Measurements from ENCODE around the gene GSK3A. TPM values are rescaled to one million over a fixed set of nuclear protein-coding genes. Genes with fewer than 3 reads are reported as not detected.

The GSK3A gene
- polyA plus RNA-seq, 2 donors = 32.9 TPM

GRCh38 chr19:42197375-42197817, 45.0 kb downstream of the GSK3A start:
- Histone ChIP-seq H3K27ac (ENCODE audit: low read depth in 2 of 2, low read length in 1 of 2) (peak overlapping the region in 1 of 2 donors; percentile 45), H3K4me1 (ENCODE audit: control insufficient read depth in 2 of 2, insufficient read depth in 2 of 2, low read length in 1 of 2) (peaks cover 6 to 32% of the 10 kb centered on the region in 2 donors), H3K27me3 (ENCODE audit: control insufficient read depth in 1 of 2, insufficient read depth in 2 of 2, low read length in 2 of 2) (no peaks in the 10 kb centered on the region), H3K4me3 (ENCODE audit: low read depth in 1 of 2, low read length in 2 of 2) (no peak overlapping the region), H3K9me3 (ENCODE audit: control insufficient read depth in 2 of 2, insufficient read depth in 1 of 2, low read depth in 1 of 2, low read length in 1 of 2) (no peaks in the 10 kb centered on the region), H3K36me3 (ENCODE audit: control insufficient read depth in 2 of 2, insufficient read depth in 2 of 2, low read length in 1 of 2) (peaks cover 6 to 27% of the 10 kb centered on the region in 2 donors)
- WGBS, 2 donors = 39 to 41% methylated on average over 5 of the region's 5 CpGs

- H3K4me3 ChIP-seq (ENCODE audit: low read depth in 1 of 2, low read length in 2 of 2) = no peak overlapping the region
- no peaks in the 10 kb centered on the region for H3K9me3 ChIP-seq (ENCODE audit: control insufficient read depth in 2 of 2, insufficient read depth in 1 of 2, low read depth in 1 of 2, low read length in 1 of 2)
- H3K36me3 ChIP-seq (ENCODE audit: control insufficient read depth in 2 of 2, insufficient read depth in 2 of 2, low read length in 1 of 2) = peaks cover 6 to 21% of the 10 kb centered on the region in 2 donors
- WGBS, 2 donors = 90 to 91% methylated on average over 47 of the region's 47 CpGs
- H3K4me1 ChIP-seq (ENCODE audit: control insufficient read depth in 2 of 2, insufficient read depth in 2 of 2, low read length in 1 of 2) = peaks cover 8 to 32% of the 10 kb centered on the region in 2 donors
- H3K27ac ChIP-seq (ENCODE audit: low read depth in 2 of 2, low read length in 1 of 2) = no peak overlapping the region
- H3K27me3 ChIP-seq (ENCODE audit: control insufficient read depth in 1 of 2, insufficient read depth in 2 of 2, low read length in 2 of 2) = no peaks in the 10 kb centered on the region
Observed at GRCh38 chr19:42196011-42197001, 46.1 kb downstream of the GSK3A start.

GRCh38 chr19:42193706-42194105, 48.7 kb downstream of the GSK3A start:
- peaks cover 3 to 13% of the 10 kb centered on the region in 2 donors for H3K4me1 ChIP-seq (ENCODE audit: control insufficient read depth in 2 of 2, insufficient read depth in 2 of 2, low read length in 1 of 2)
- H3K27me3 ChIP-seq (ENCODE audit: control insufficient read depth in 1 of 2, insufficient read depth in 2 of 2, low read length in 2 of 2) = no peaks in the 10 kb centered on the region
- 56 to 66% methylated on average over 3 of the region's 3 CpGs for WGBS, 2 donors
- peaks cover 2 to 7% of the 10 kb centered on the region in 2 donors for H3K36me3 ChIP-seq (ENCODE audit: control insufficient read depth in 2 of 2, insufficient read depth in 2 of 2, low read length in 1 of 2)
- no peaks in the 10 kb centered on the region for H3K9me3 ChIP-seq (ENCODE audit: control insufficient read depth in 2 of 2, insufficient read depth in 1 of 2, low read depth in 1 of 2, low read length in 1 of 2)
- no peak overlapping the region for H3K4me3 ChIP-seq (ENCODE audit: low read depth in 1 of 2, low read length in 2 of 2)
- H3K27ac ChIP-seq (ENCODE audit: low read depth in 2 of 2, low read length in 1 of 2) = no peak overlapping the region

DNA sequence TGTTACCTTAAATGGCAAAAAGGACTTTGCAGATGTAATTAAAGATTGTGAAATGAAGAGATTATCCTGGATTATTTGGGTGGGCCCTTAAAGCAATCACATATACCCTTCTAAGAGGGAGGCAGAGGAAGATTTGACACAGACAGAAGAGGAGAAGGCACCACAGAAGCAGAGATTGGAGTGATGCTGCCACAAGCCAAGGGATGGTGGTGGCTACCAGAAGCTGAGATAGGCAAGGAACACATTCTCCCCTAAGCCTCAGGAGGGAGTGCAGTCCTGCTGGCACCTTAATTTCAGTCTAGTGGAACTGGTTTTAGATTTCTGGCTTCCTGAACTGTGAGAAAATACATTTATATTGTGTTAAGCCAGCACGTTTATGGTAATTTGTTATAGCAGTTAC, 49.1 kb downstream of the GSK3A start:
- peak overlapping the region in 1 of 2 donors; percentile 67 for H3K27ac ChIP-seq (ENCODE audit: low read depth in 2 of 2, low read length in 1 of 2)

DNA sequence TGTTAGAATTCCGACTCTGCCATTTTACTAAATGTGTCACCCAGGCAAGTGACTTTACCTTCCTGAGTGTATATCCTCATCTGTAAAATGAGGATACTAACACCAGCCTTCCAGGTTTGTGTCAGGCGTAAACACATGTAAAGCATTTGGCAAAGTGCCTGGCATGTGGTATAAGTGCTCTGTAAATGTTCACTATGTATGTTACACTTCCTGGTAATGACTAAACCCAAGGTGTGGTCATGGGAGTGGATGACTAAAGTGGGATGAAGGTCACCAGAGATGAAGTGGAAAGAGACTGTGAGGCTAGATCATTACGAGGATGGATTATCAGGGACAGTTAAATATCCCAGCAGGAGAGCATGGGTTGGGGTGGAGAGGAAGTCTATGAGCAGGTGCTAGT, 50.5 kb downstream of the GSK3A start:
- Histone ChIP-seq H3K4me3 (ENCODE audit: low read depth in 1 of 2, low read length in 2 of 2) (no peak overlapping the region), H3K27me3 (ENCODE audit: control insufficient read depth in 1 of 2, insufficient read depth in 2 of 2, low read length in 2 of 2) (no peaks in the 10 kb centered on the region), H3K36me3 (ENCODE audit: control insufficient read depth in 2 of 2, insufficient read depth in 2 of 2, low read length in 1 of 2) (peaks cover 0 to 3% of the 10 kb centered on the region in 2 donors), H3K9me3 (ENCODE audit: control insufficient read depth in 2 of 2, insufficient read depth in 1 of 2, low read depth in 1 of 2, low read length in 1 of 2) (no peaks in the 10 kb centered on the region), H3K27ac (ENCODE audit: low read depth in 2 of 2, low read length in 1 of 2) (peak overlapping the region; percentile 26 to 71), H3K4me1 (ENCODE audit: control insufficient read depth in 2 of 2, insufficient read depth in 2 of 2, low read length in 1 of 2) (peaks cover 3 to 5% of the 10 kb centered on the region in 2 donors)
- WGBS, 2 donors = 42 to 44% methylated on average over 3 of the region's 3 CpGs

More for the DNA sequence above, 49.1 kb downstream of the GSK3A start:
- H3K4me3 ChIP-seq (ENCODE audit: low read depth in 1 of 2, low read length in 2 of 2) = no peak overlapping the region
- no peaks in the 10 kb centered on the region for H3K9me3 ChIP-seq (ENCODE audit: control insufficient read depth in 2 of 2, insufficient read depth in 1 of 2, low read depth in 1 of 2, low read length in 1 of 2)
- no peaks in the 10 kb centered on the region for H3K27me3 ChIP-seq (ENCODE audit: control insufficient read depth in 1 of 2, insufficient read depth in 2 of 2, low read length in 2 of 2)
- peaks cover 3 to 11% of the 10 kb centered on the region in 2 donors for H3K4me1 ChIP-seq (ENCODE audit: control insufficient read depth in 2 of 2, insufficient read depth in 2 of 2, low read length in 1 of 2)
- H3K36me3 ChIP-seq (ENCODE audit: control insufficient read depth in 2 of 2, insufficient read depth in 2 of 2, low read length in 1 of 2) = peaks cover 0 to 5% of the 10 kb centered on the region in 2 donors
- WGBS, 2 donors = 45 to 52% methylated on average over 1 of the region's 1 CpG

- Histone ChIP-seq H3K9me3 (ENCODE audit: control insufficient read depth in 2 of 2, insufficient read depth in 1 of 2, low read depth in 1 of 2, low read length in 1 of 2) (no peaks in the 10 kb centered on the region), H3K4me1 (ENCODE audit: control insufficient read depth in 2 of 2, insufficient read depth in 2 of 2, low read length in 1 of 2) (peaks cover 3 to 5% of the 10 kb centered on the region in 2 donors), H3K4me3 (ENCODE audit: low read depth in 1 of 2, low read length in 2 of 2) (no peak overlapping the region), H3K27ac (ENCODE audit: low read depth in 2 of 2, low read length in 1 of 2) (peak overlapping the region; percentile 26 to 89), H3K27me3 (ENCODE audit: control insufficient read depth in 1 of 2, insufficient read depth in 2 of 2, low read length in 2 of 2) (no peaks in the 10 kb centered on the region), H3K36me3 (ENCODE audit: control insufficient read depth in 2 of 2, insufficient read depth in 2 of 2, low read length in 1 of 2) (peaks cover 0 to 3% of the 10 kb centered on the region in 2 donors)
- WGBS, 2 donors = 73 to 76% methylated on average over 1 of the region's 1 CpG
Observed at GRCh38 chr19:42191330-42191729, 51.1 kb downstream of the GSK3A start.

DNA sequence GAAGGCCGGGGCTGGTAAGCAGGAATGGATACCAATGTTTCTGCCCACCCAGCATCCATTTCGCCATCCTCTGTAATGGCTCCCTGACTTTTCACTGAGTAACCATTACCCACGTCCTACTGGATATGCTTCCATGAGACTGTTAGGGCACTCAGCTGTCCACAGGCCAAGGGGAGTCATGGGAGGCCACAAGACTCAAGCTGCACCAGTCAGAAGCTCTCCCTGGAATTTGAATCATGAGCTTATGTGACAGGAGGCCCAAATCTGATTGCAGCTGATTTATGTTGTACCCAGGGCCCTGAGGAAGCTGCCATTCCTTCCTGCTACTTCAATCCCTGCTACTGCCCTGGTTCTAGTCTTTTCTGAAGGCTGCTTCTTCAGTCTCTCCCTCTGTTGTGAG, 53.3 kb downstream of the GSK3A start:
- Histone ChIP-seq H3K27ac (ENCODE audit: low read depth in 2 of 2, low read length in 1 of 2) (no peak overlapping the region), H3K27me3 (ENCODE audit: control insufficient read depth in 1 of 2, insufficient read depth in 2 of 2, low read length in 2 of 2) (no peaks in the 10 kb centered on the region), H3K4me1 (ENCODE audit: control insufficient read depth in 2 of 2, insufficient read depth in 2 of 2, low read length in 1 of 2) (peaks cover 3 to 5% of the 10 kb centered on the region in 2 donors), H3K36me3 (ENCODE audit: control insufficient read depth in 2 of 2, insufficient read depth in 2 of 2, low read length in 1 of 2) (no peaks in the 10 kb centered on the region), H3K9me3 (ENCODE audit: control insufficient read depth in 2 of 2, insufficient read depth in 1 of 2, low read depth in 1 of 2, low read length in 1 of 2) (no peaks in the 10 kb centered on the region), H3K4me3 (ENCODE audit: low read depth in 1 of 2, low read length in 2 of 2) (no peak overlapping the region)
- 80 to 81% methylated on average over 3 of the region's 3 CpGs for WGBS, 2 donors

DNA sequence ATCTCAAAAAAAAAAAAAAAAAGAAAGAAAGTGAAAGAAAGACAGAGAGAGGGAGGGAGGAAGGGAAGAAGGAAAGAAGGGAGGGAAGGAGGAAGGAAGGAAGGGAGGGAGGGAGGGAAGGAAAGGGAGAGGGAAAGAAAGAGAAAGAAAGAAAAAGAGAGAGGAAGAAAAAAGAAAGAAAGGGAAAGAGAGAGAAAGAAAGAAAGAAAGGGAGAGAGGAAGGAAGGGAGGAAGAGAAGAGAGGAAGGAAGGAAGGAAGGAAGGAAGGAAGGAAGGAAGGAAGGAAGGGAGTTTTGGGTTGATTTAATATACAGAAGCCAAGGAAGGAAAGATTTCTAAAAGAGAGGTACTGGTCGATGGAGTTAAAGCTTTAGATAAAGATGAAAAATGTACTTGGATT, 53.7 kb downstream of the GSK3A start:
- no peak overlapping the region for H3K27ac ChIP-seq (ENCODE audit: low read depth in 2 of 2, low read length in 1 of 2)
- no peaks in the 10 kb centered on the region for H3K9me3 ChIP-seq (ENCODE audit: control insufficient read depth in 2 of 2, insufficient read depth in 1 of 2, low read depth in 1 of 2, low read length in 1 of 2)
- H3K36me3 ChIP-seq (ENCODE audit: control insufficient read depth in 2 of 2, insufficient read depth in 2 of 2, low read length in 1 of 2) = no peaks in the 10 kb centered on the region
- H3K4me3 ChIP-seq (ENCODE audit: low read depth in 1 of 2, low read length in 2 of 2) = no peak overlapping the region
- 59 to 86% methylated on average over 1 of the region's 1 CpG for WGBS, 2 donors
- no peaks in the 10 kb centered on the region for H3K27me3 ChIP-seq (ENCODE audit: control insufficient read depth in 1 of 2, insufficient read depth in 2 of 2, low read length in 2 of 2)
- H3K4me1 ChIP-seq (ENCODE audit: control insufficient read depth in 2 of 2, insufficient read depth in 2 of 2, low read length in 1 of 2) = peaks cover 3 to 5% of the 10 kb centered on the region in 2 donors

GRCh38 chr19:42185277-42185676, 57.1 kb downstream of the GSK3A start:
- Histone ChIP-seq H3K4me1 (ENCODE audit: control insufficient read depth in 2 of 2, insufficient read depth in 2 of 2, low read length in 1 of 2) (no peaks in the 10 kb centered on the region), H3K4me3 (ENCODE audit: low read depth in 1 of 2, low read length in 2 of 2) (no peak overlapping the region), H3K9me3 (ENCODE audit: control insufficient read depth in 2 of 2, insufficient read depth in 1 of 2, low read depth in 1 of 2, low read length in 1 of 2) (no peaks in the 10 kb centered on the region), H3K36me3 (ENCODE audit: control insufficient read depth in 2 of 2, insufficient read depth in 2 of 2, low read length in 1 of 2) (no peaks in the 10 kb centered on the region), H3K27ac (ENCODE audit: low read depth in 2 of 2, low read length in 1 of 2) (no peak overlapping the region), H3K27me3 (ENCODE audit: control insufficient read depth in 1 of 2, insufficient read depth in 2 of 2, low read length in 2 of 2) (no peaks in the 10 kb centered on the region)
